GM19328 (cell line): Measurements from ENCODE around the gene RPS10.
"Not testable (repeated sequence)": the region's sequence is repeated elsewhere in the genome, so short reads cannot be mapped to it uniquely, and the experiment has no call there.

ENCODE experiments used
- ATAC-seq: cut with Tn5 transposase; IDR thresholded peaks from one replicate; pipeline ENCODE4 v1.9.1; 2021; ENCODE audit warnings: mild to moderate bottlenecking, moderate library complexity; ENCODE audit not compliant: unreplicated experiment

RPS10 gene

GRCh38 chr6:34451192-34451591 is 25.3 kb upstream of the RPS10 start:
- no peak for ATAC-seq

GRCh38 chr6:34447910-34448309 is 22.0 kb upstream of the RPS10 start:
- ATAC-seq: no peak

GRCh38 chr6:34447386-34447785 is 21.5 kb upstream of the RPS10 start:
- ATAC-seq: no peak

GRCh38 chr6:34445313-34445860 is 19.5 kb upstream of the RPS10 start:
- ATAC-seq: no peak

- ATAC-seq: no peak
Measured at GRCh38 chr6:34441526-34441925, 15.7 kb upstream of the RPS10 start.

- no peak for ATAC-seq
Measured at GRCh38 chr6:34439442-34439841, 13.6 kb upstream of the RPS10 start.

GRCh38 chr6:34438705-34439104 is 12.8 kb upstream of the RPS10 start:
- no peak for ATAC-seq

- no peak for ATAC-seq
Measured at GRCh38 chr6:34437644-34437970, 11.7 kb upstream of the RPS10 start.

GRCh38 chr6:34436803-34437643 is 11.2 kb upstream of the RPS10 start:
- no peak for ATAC-seq

GRCh38 chr6:34435916-34436315 is 10.0 kb upstream of the RPS10 start:
- ATAC-seq: no peak

- no peak for ATAC-seq
Measured at GRCh38 chr6:34425132-34425497, 754 bp downstream of the RPS10 start.

GRCh38 chr6:34424200-34425131 is 1.4 kb downstream of the RPS10 start:
- ATAC-seq: no peak

GRCh38 chr6:34423254-34423653 is 2.6 kb downstream of the RPS10 start:
- no peak for ATAC-seq

GRCh38 chr6:34418367-34418766 is 7.5 kb downstream of the RPS10 start:
- ATAC-seq: no peak

GRCh38 chr6:34416877-34417371 is 8.9 kb downstream of the RPS10 start:
- no peak for ATAC-seq

GRCh38 chr6:34414999-34415858 is 10.6 kb downstream of the RPS10 start:
- ATAC-seq: no peak

GRCh38 chr6:34412643-34413214 is 13.1 kb downstream of the RPS10 start:
- no peak for ATAC-seq

GRCh38 chr6:34412016-34412415 is 13.9 kb downstream of the RPS10 start:
- ATAC-seq: no peak

GRCh38 chr6:34407915-34408314 is 18.0 kb downstream of the RPS10 start:
- not testable (repeated sequence) for ATAC-seq

GRCh38 chr6:34396518-34396917 is 29.4 kb downstream of the RPS10 start:
- ATAC-seq: no peak
